MM.1S (cell line): ENCODE results near the gene GAREM1.

ENCODE experiments used
- DNase-seq: peaks from one replicate; pipeline ENCODE4 v3.0.0-alpha.2; 2015
- H2AFZ ChIP-seq: fragments of 300-600 bp; sonication (generic); 2 replicates; pipeline ENCODE4 v1.6.0; 2016; ENCODE audit warnings: antibody characterized with exemption, low read length
- H3F3A ChIP-seq: fragments of 300-600 bp; sonication (generic); 2 replicates; pipeline ENCODE4 v1.6.1; 2016; ENCODE audit warnings: mild to moderate bottlenecking, antibody characterized with exemption, low read length, moderate library complexity, mixed read lengths; ENCODE audit not compliant: insufficient read depth
- H3K27ac ChIP-seq: fragments of 300-600 bp; sonication (generic); 2 replicates; pipeline ENCODE4 v1.5.1; 2016; ENCODE audit warnings: mild to moderate bottlenecking, low read length
- H3K27me3 ChIP-seq: fragments of 300-600 bp; sonication (generic); replicated peaks from 2 replicates; pipeline ENCODE4 v1.6.0; 2016; ENCODE audit warnings: low read length; ENCODE audit not compliant: insufficient read depth
- H3K36me3 ChIP-seq: fragments of 300-600 bp; sonication (generic); replicated peaks from 2 replicates; pipeline ENCODE4 v1.6.1; 2016; ENCODE audit warnings: mild to moderate bottlenecking, low read length, mixed read lengths; ENCODE audit not compliant: insufficient read depth
- H3K4me1 ChIP-seq: fragments of 300-600 bp; sonication (generic); 2 replicates; pipeline ENCODE4 v1.6.1; 2016; ENCODE audit warnings: low read length, mixed read lengths
- H3K4me2 ChIP-seq: fragments of 300-600 bp; sonication (generic); 2 replicates; pipeline ENCODE4 v1.6.0; 2016; ENCODE audit warnings: low read depth, low read length
- H3K4me3 ChIP-seq: fragments of 300-600 bp; sonication (generic); 2 replicates; pipeline ENCODE4 v1.5.1; 2016; ENCODE audit warnings: low read length, mixed read lengths
- H3K79me2 ChIP-seq: fragments of 300-600 bp; sonication (generic); 2 replicates; pipeline ENCODE4 v1.6.1; 2016; ENCODE audit warnings: mixed run types, low read length, mixed read lengths
- H3K9ac ChIP-seq: fragments of 300-600 bp; sonication (generic); 2 replicates; pipeline ENCODE4 v1.6.1; 2016; ENCODE audit warnings: low read length, mixed read lengths
- H3K9me2 ChIP-seq: fragments of 300-600 bp; sonication (generic); replicated peaks from 2 replicates; pipeline ENCODE4 v1.6.1; 2016; ENCODE audit warnings: mild to moderate bottlenecking, low read length, mixed read lengths; ENCODE audit not compliant: insufficient read depth
- H3K9me3 ChIP-seq: fragments of 300-600 bp; sonication (generic); replicated peaks from 2 replicates; pipeline ENCODE4 v1.6.1; 2016; ENCODE audit warnings: mild to moderate bottlenecking, low read length, mixed read lengths; ENCODE audit not compliant: insufficient read depth
- H4K20me1 ChIP-seq: fragments of 300-600 bp; sonication (generic); 2 replicates; pipeline ENCODE4 v1.6.1; 2016; ENCODE audit warnings: mild to moderate bottlenecking, low read length, moderate library complexity, mixed read lengths; ENCODE audit not compliant: insufficient read depth
- EZH2 ChIP-seq: fragments of 300-600 bp; sonication (generic); optimal IDR thresholded peaks from 2 replicates; pipeline ENCODE3; 2017; ENCODE audit warnings: low read depth, mild to moderate bottlenecking, antibody characterized with exemption, low read length, mixed read lengths
- EZH2phosphoT487 ChIP-seq: fragments of 300-600 bp; sonication (generic); IDR thresholded peaks from 2 replicates; pipeline ENCODE4 v1.6.1; 2018; ENCODE audit warnings: antibody characterized with exemption, low read length
- TF ChIP-seq, protein P1 (sequence below): fragments of 300-600 bp; sonication (generic); IDR thresholded peaks from 2 replicates; pipeline ENCODE4 v1.5.1; 2016; ENCODE audit warnings: antibody characterized with exemption, low read length, mixed read lengths

Gene GAREM1

GRCh38 chr18:32443033-32443705, 27.5 kb downstream of the GAREM1 start:
- DNase-seq, result no peak
- Histone ChIP-seq H3K9me2 (no peaks in the 10 kb centered on the region), H4K20me1 (no peaks in the 10 kb centered on the region), H3K9me3 (no peaks in the 10 kb centered on the region), H2AFZ (no peak overlapping the region), H3K36me3 (no peaks in the 10 kb centered on the region), H3K4me3 (no peak overlapping the region), H3F3A (no peaks in the 10 kb centered on the region), H3K9ac (no peak overlapping the region), H3K4me1 (no peaks in the 10 kb centered on the region), H3K27ac (no peak overlapping the region), H3K4me2 (no peak overlapping the region), H3K27me3 (no peaks in the 10 kb centered on the region), H3K79me2 (peaks cover 17% of the 10 kb centered on the region)
- TF ChIP-seq EZH2, result no peak
- no peak for TF ChIP-seq EZH2phosphoT487
- TF ChIP-seq, protein P1, sequence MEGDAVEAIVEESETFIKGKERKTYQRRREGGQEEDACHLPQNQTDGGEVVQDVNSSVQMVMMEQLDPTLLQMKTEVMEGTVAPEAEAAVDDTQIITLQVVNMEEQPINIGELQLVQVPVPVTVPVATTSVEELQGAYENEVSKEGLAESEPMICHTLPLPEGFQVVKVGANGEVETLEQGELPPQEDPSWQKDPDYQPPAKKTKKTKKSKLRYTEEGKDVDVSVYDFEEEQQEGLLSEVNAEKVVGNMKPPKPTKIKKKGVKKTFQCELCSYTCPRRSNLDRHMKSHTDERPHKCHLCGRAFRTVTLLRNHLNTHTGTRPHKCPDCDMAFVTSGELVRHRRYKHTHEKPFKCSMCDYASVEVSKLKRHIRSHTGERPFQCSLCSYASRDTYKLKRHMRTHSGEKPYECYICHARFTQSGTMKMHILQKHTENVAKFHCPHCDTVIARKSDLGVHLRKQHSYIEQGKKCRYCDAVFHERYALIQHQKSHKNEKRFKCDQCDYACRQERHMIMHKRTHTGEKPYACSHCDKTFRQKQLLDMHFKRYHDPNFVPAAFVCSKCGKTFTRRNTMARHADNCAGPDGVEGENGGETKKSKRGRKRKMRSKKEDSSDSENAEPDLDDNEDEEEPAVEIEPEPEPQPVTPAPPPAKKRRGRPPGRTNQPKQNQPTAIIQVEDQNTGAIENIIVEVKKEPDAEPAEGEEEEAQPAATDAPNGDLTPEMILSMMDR, result no peak

- no peaks in the 10 kb centered on the region for H3K36me3 ChIP-seq
Observed at GRCh38 chr18:32442575-32442974, 28.1 kb downstream of the GAREM1 start.

DNA sequence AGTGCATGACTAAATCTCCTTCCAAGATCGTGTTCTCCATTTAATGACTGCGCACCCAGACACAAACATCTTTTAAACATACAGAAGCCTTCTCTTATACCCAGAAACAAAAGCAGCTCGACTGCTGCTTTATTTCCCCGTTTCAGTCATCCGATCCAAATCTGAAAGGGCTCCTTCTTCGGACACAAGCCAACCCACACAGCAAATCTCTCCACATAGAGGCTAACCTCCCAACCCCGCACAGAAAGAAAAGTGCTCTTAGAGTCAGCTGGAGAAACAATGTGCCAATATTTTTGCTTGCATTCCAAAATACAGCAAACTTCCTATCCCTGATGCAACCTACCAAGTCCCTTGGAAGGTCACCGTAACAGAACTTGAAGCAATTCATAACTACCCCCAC, 29.1 kb downstream of the GAREM1 start:
- Histone ChIP-seq H3F3A (no peaks in the 10 kb centered on the region), H3K4me1 (no peaks in the 10 kb centered on the region), H3K4me3 (no peak overlapping the region), H3K79me2 (peaks cover 17% of the 10 kb centered on the region), H3K9me2 (no peaks in the 10 kb centered on the region), H2AFZ (no peak overlapping the region), H3K9me3 (no peaks in the 10 kb centered on the region), H4K20me1 (no peaks in the 10 kb centered on the region), H3K36me3 (no peaks in the 10 kb centered on the region), H3K9ac (no peak overlapping the region), H3K27ac (no peak overlapping the region), H3K4me2 (no peak overlapping the region), H3K27me3 (no peaks in the 10 kb centered on the region)
- TF ChIP-seq EZH2phosphoT487 (no peak), EZH2 (no peak)
- TF ChIP-seq, protein P1, result no peak
- no peak for DNase-seq

More at GRCh38 chr18:32442575-32442974, 28.1 kb downstream of the GAREM1 start:
- no peak overlapping the region for H3K9ac ChIP-seq
- H3K4me3 ChIP-seq, result no peak overlapping the region
- H4K20me1 ChIP-seq, result no peaks in the 10 kb centered on the region
- no peak for DNase-seq
- H3K27me3 ChIP-seq, result no peaks in the 10 kb centered on the region
- no peak overlapping the region for H3K4me2 ChIP-seq
- no peaks in the 10 kb centered on the region for H3K9me3 ChIP-seq
- no peak overlapping the region for H3K27ac ChIP-seq
- no peaks in the 10 kb centered on the region for H3K9me2 ChIP-seq
- no peak overlapping the region for H2AFZ ChIP-seq
- H3F3A ChIP-seq, result no peaks in the 10 kb centered on the region
- TF ChIP-seq, protein P1, result no peak
- TF ChIP-seq EZH2, result no peak
- TF ChIP-seq EZH2phosphoT487, result no peak
- peaks cover 17% of the 10 kb centered on the region for H3K79me2 ChIP-seq
- H3K4me1 ChIP-seq, result no peaks in the 10 kb centered on the region
